ENCODE data around the gene OSBPL10. TPM values are rescaled to one million over a fixed set of nuclear protein-coding genes. Genes with fewer than 3 reads are reported as not detected.

The OSBPL10 gene
- total RNA-seq, 2 experiments from 2014 or later, result 65.7 to 170 TPM

DNA sequence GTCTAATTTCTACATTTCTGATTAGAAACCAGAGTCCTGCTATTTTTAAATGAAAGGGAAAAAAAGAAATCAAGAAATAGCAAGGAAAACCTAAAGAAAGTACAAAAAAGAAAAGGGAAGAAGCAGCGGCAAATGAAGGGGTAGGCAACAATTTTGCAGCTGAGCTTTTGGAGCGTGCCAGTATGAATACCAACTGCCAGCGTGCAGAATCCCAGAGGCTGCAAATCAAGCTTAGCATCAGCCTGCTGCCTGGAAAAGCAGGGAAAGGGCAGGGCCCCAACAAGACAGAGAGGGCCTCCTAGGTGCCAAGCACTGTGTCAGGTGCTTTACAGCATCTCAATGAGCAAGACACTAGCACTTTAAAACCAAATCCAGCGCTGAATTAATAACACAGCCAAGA is 271.5 kb downstream of the OSBPL10 start:
- Histone ChIP-seq H3K9me3 (ENCODE audit: low read length) (no peaks in the 10 kb centered on the region), H3K4me2 (ENCODE audit: low read length) (no peak overlapping the region), H3K36me3 (ENCODE audit: insufficient read depth, low read length) (peaks cover 76% of the 10 kb centered on the region), H3K79me2 (ENCODE audit: insufficient read depth, low read depth, low read length) (no peaks in the 10 kb centered on the region), H3K9me2 (ENCODE audit: insufficient read depth, low read length) (no peaks in the 10 kb centered on the region), H2AFZ (ENCODE audit: low read length) (no peak overlapping the region), H3K4me3 (ENCODE audit: low read depth, low read length, poor library complexity, severe bottlenecking) (no peak overlapping the region), H3K4me1 (ENCODE audit: insufficient read depth, low read length, poor library complexity, severe bottlenecking) (peaks cover 11% of the 10 kb centered on the region), H4K20me1 (ENCODE audit: insufficient read depth, low read length) (no peaks in the 10 kb centered on the region), H3K27ac (ENCODE audit: low read depth, low read length, poor library complexity, severe bottlenecking) (no peak overlapping the region)
- ChIA-PET POLR2A (interaction anchor here (0.6 to 1.4 kb wide), 4 partner anchors 12 to 315 kb away, joined by 3 to 8 read pairs (median 4); no protein-coding TSS in a partner anchor), CTCF (ENCODE audit: unreplicated experiment) (interaction anchor here (1.2 kb wide), 1 partner anchor 12 kb away, joined by 3 read pairs; no protein-coding TSS in a partner anchor)
- intact Hi-C loops (cut with micrococcal nuclease; ENCODE audit: unreplicated experiment), result no loop called here
- TF ChIP-seq EZH2phosphoT487 (IDR thresholded peaks at IDR 0.05; ENCODE audit: borderline replicate concordance, low read depth, low read length), result no peak
- TF ChIP-seq, protein P1, sequence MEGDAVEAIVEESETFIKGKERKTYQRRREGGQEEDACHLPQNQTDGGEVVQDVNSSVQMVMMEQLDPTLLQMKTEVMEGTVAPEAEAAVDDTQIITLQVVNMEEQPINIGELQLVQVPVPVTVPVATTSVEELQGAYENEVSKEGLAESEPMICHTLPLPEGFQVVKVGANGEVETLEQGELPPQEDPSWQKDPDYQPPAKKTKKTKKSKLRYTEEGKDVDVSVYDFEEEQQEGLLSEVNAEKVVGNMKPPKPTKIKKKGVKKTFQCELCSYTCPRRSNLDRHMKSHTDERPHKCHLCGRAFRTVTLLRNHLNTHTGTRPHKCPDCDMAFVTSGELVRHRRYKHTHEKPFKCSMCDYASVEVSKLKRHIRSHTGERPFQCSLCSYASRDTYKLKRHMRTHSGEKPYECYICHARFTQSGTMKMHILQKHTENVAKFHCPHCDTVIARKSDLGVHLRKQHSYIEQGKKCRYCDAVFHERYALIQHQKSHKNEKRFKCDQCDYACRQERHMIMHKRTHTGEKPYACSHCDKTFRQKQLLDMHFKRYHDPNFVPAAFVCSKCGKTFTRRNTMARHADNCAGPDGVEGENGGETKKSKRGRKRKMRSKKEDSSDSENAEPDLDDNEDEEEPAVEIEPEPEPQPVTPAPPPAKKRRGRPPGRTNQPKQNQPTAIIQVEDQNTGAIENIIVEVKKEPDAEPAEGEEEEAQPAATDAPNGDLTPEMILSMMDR (conservative IDR thresholded peaks at IDR 0.05; ENCODE audit: low read length), result no peak
- DNase-seq (ENCODE audit: low spot score), result no peak
- no TSS peak for BruUV-seq (replicated peaks)

DNA sequence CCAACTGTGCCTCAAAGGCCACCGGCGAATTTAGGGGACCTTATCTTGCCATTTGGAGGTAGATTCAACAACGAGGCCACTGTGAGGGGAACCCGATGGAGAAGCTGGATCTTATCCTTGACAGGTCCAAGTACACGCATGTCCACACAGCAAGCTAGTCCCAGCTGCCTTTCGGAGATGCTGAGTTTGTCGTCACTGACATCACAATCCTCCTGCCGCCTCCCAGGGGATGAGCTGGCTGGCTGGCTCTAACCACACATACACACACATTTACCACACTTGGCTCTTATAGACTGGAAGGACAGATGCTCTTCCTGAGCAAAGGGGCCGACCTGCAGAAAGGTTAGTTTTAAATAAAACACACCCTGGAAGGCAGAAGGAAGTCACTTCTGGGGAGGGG is 272.1 kb downstream of the OSBPL10 start:
- BruUV-seq (replicated peaks), result no TSS peak
- Histone ChIP-seq H3K27ac (ENCODE audit: low read depth, low read length, poor library complexity, severe bottlenecking) (no peak overlapping the region), H4K20me1 (ENCODE audit: insufficient read depth, low read length) (no peaks in the 10 kb centered on the region), H3K9me2 (ENCODE audit: insufficient read depth, low read length) (no peaks in the 10 kb centered on the region), H3K4me2 (ENCODE audit: low read length) (no peak overlapping the region), H3K4me3 (ENCODE audit: low read depth, low read length, poor library complexity, severe bottlenecking) (no peak overlapping the region), H3K36me3 (ENCODE audit: insufficient read depth, low read length) (peaks cover 75% of the 10 kb centered on the region), H3K9me3 (ENCODE audit: low read length) (no peaks in the 10 kb centered on the region), H3K79me2 (ENCODE audit: insufficient read depth, low read depth, low read length) (no peaks in the 10 kb centered on the region), H2AFZ (ENCODE audit: low read length) (no peak overlapping the region), H3K4me1 (ENCODE audit: insufficient read depth, low read length, poor library complexity, severe bottlenecking) (peaks cover 11% of the 10 kb centered on the region)
- ChIA-PET CTCF (ENCODE audit: unreplicated experiment) (interaction anchor here (1.2 kb wide), 1 partner anchor 12 kb away, joined by 3 read pairs; no protein-coding TSS in a partner anchor), POLR2A (interaction anchor here (0.6 kb wide), 2 partner anchors 182 to 315 kb away, joined by 3 to 4 read pairs; no protein-coding TSS in a partner anchor)
- no peak for DNase-seq (ENCODE audit: low spot score)
- TF ChIP-seq, protein P1 (conservative IDR thresholded peaks at IDR 0.05; ENCODE audit: low read length), result no peak
- no peak for TF ChIP-seq EZH2phosphoT487 (IDR thresholded peaks at IDR 0.05; ENCODE audit: borderline replicate concordance, low read depth, low read length)
- intact Hi-C loops (cut with micrococcal nuclease; ENCODE audit: unreplicated experiment), result no loop called here

DNA sequence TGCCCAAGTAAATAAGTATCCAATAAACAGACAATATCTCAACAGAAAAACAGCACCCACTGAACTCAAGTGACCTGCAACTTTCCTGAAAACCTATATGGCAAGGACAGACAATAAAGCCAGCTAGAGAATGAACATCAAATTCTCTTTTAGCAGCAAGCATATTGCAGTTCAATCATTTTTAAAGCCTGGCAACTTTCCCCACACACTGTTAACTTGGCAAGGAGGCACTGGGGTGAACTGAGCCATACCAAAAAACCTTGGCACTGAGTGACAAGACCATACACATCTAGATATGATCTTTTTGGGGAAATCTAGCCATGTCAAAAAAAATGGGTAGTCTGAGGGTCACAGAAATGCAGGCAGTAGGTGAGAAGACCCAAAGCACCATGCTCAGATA is 273.8 kb downstream of the OSBPL10 start:
- H3K79me2 ChIP-seq (ENCODE audit: insufficient read depth, low read depth, low read length), result no peaks in the 10 kb centered on the region
- ChIA-PET POLR2A (interaction anchor here (0.6 kb wide), 1 partner anchor 70 kb away, joined by 4 read pairs; no protein-coding TSS in a partner anchor), CTCF (ENCODE audit: unreplicated experiment) (no interaction called here)
- DNase-seq (ENCODE audit: low spot score), result no peak
- H3K4me3 ChIP-seq (ENCODE audit: low read depth, low read length, poor library complexity, severe bottlenecking), result no peak overlapping the region
- no peak overlapping the region for H3K27ac ChIP-seq (ENCODE audit: low read depth, low read length, poor library complexity, severe bottlenecking)
- H4K20me1 ChIP-seq (ENCODE audit: insufficient read depth, low read length), result no peaks in the 10 kb centered on the region
- no peaks in the 10 kb centered on the region for H3K9me3 ChIP-seq (ENCODE audit: low read length)
- intact Hi-C loops (cut with micrococcal nuclease; ENCODE audit: unreplicated experiment), result no loop called here
- H3K4me2 ChIP-seq (ENCODE audit: low read length), result no peak overlapping the region
- H3K4me1 ChIP-seq (ENCODE audit: insufficient read depth, low read length, poor library complexity, severe bottlenecking), result peaks cover 11% of the 10 kb centered on the region
- H2AFZ ChIP-seq (ENCODE audit: low read length), result no peak overlapping the region
- H3K36me3 ChIP-seq (ENCODE audit: insufficient read depth, low read length), result peaks cover 80% of the 10 kb centered on the region
- BruUV-seq (replicated peaks), result no TSS peak
- H3K9me2 ChIP-seq (ENCODE audit: insufficient read depth, low read length), result no peaks in the 10 kb centered on the region
- TF ChIP-seq EZH2phosphoT487 (IDR thresholded peaks at IDR 0.05; ENCODE audit: borderline replicate concordance, low read depth, low read length), result no peak
- TF ChIP-seq, protein P1 (conservative IDR thresholded peaks at IDR 0.05; ENCODE audit: low read length), result no peak
